Endothelial cell of umbilical vein (primary cell): ENCODE measurements around the gene SPIRE2.

Experiments
- POLR2A ChIP-seq: IDR thresholded peaks from 2 replicates; pipeline ENCODE4 v1.6.1; 2012; ENCODE audit warnings: low read depth, mild to moderate bottlenecking, control low read depth, low read length
- TF ChIP-seq, protein P1 (sequence below): IDR thresholded peaks from 2 replicates; pipeline ENCODE4 v1.6.1; 2011; ENCODE audit not compliant: insufficient read depth, insufficient read length

DNA sequence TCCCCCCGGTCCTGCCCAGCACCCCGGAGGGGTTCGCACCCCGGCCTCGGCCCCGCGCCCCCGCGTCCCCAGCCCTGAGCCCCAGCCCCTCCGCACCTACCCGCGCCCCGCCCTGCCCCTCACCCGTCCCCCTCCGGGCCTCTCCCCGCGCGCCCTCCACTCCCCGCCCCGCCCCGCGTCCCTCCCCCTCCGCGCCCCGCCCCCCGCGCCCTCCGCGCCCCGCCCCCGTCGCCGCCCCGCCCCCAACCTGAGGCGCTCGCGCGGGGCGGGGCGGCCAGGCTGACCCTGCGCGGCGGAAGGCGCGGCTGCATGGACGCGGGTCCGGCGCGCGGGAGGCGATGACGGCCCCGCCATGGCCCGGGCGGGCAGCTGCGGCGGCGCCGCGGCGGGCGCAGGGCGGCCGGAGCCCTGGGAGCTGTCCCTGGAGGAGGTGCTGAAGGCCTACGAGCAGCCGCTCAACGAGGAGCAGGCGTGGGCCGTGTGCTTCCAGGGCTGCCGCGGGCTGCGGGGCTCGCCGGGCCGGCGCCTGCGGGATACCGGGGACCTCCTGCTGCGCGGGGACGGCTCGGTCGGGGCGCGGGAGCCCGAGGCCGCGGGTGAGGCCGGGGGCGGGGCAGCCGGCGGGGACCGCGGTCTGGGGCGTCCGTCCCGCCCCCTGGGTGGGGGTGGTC lies at the start of gene SPIRE2:
- TF ChIP-seq POLR2A, result no peak
- TF ChIP-seq, protein P1, sequence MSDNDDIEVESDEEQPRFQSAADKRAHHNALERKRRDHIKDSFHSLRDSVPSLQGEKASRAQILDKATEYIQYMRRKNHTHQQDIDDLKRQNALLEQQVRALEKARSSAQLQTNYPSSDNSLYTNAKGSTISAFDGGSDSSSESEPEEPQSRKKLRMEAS, result no peak
